ENCODE results near the gene KLC1. TPM values are rescaled to one million over a fixed set of nuclear protein-coding genes. Genes with fewer than 3 reads are reported as not detected.

Gene KLC1
- total and polyA plus RNA-seq, 4 donors = 93.3 to 225 (median 139) TPM

DNA sequence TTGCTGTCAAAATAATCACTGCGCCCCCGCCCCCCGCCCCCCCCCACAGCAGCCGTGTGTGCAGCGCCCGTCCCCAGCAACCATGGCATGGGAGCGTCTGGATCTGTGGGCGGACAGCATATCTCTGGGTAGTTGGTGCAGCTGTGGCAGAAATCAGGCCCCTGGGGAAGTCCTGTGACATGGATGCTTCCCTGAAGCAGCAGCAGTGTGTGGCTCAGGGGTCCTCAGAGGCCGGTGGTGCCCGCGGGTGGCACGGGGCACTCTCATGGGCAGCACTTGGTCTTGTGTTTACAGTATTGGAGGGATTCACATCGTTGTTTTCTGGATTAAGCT is 67.0 kb downstream of the KLC1 start:
- no peaks in the 10 kb centered on the region for H3K27me3 ChIP-seq (ENCODE audit: control insufficient read depth in 3 of 3, insufficient read depth in 3 of 3, low read length in 2 of 3)
- H3K9me3 ChIP-seq (ENCODE audit: control insufficient read depth in 4 of 4, insufficient read depth in 3 of 4, low read length in 3 of 4) = no peaks in the 10 kb centered on the region
- H3K4me3 ChIP-seq = no peak overlapping the region
- H3K27ac ChIP-seq (ENCODE audit: low read depth in 1 of 2, low read length in 1 of 2) = no peak overlapping the region
- TF ChIP-seq, protein P1, sequence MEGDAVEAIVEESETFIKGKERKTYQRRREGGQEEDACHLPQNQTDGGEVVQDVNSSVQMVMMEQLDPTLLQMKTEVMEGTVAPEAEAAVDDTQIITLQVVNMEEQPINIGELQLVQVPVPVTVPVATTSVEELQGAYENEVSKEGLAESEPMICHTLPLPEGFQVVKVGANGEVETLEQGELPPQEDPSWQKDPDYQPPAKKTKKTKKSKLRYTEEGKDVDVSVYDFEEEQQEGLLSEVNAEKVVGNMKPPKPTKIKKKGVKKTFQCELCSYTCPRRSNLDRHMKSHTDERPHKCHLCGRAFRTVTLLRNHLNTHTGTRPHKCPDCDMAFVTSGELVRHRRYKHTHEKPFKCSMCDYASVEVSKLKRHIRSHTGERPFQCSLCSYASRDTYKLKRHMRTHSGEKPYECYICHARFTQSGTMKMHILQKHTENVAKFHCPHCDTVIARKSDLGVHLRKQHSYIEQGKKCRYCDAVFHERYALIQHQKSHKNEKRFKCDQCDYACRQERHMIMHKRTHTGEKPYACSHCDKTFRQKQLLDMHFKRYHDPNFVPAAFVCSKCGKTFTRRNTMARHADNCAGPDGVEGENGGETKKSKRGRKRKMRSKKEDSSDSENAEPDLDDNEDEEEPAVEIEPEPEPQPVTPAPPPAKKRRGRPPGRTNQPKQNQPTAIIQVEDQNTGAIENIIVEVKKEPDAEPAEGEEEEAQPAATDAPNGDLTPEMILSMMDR (IDR thresholded peaks at IDR 0.05; ENCODE audit: control extremely low read depth, extremely low read depth) = no peak
- no peak overlapping the region for H3K9ac ChIP-seq (ENCODE audit: insufficient read depth in 1 of 2, low read length in 2 of 2)
- ATAC-seq (ENCODE audit: insufficient read depth, low FRiP score) (no peak), DNase-seq (no peak)
- peaks cover 0 to 24% (median 17%) of the 10 kb centered on the region in 5 donors for H3K4me1 ChIP-seq (ENCODE audit: control insufficient read depth in 5 of 5, insufficient read depth in 5 of 5, low read length in 5 of 5)
- WGBS, 2 donors = 58 to 73% methylated on average over 12 to 13 of the region's 13 CpGs
- H3K36me3 ChIP-seq (ENCODE audit: control insufficient read depth in 4 of 4, insufficient read depth in 4 of 4, low read length in 4 of 4) = peaks cover 10 to 61% (median 32%) of the 10 kb centered on the region in 4 donors

DNA sequence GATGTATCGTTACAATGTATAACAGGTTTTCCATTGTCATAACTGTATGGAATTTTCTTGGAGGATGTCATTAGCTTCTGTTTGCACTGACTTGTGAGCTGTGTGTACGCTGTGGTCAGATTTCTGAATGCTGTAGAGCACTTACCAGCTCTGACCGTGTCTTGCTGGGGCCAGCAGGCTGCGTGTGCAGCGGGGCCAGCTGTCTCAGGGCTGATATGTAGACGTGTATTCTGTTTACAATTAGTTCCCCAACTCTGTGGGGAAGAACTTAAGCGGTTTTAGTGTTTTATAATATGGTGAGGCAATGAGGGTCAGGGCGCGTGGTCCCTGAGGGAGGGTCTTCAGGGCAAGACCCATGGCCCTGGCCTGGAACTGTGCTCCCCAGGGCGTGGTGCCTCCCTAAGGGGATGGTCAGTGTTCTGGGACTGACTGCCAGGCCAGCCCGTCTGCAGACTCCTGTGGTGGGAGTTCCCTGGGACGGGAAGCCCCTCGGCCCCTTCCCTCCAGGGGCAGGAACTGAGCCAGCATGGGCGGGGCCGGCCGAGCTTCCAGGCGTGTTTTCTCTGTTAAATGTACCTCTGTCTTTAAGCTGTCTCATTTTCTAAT is 67.6 kb downstream of the KLC1 start:
- H3K9me3 ChIP-seq (ENCODE audit: control insufficient read depth in 4 of 4, insufficient read depth in 3 of 4, low read length in 3 of 4) = no peaks in the 10 kb centered on the region
- DNase-seq = peak; percentile 73 to 83 (median 78)
- ATAC-seq (ENCODE audit: insufficient read depth, low FRiP score) = no peak
- no peak overlapping the region for H3K4me3 ChIP-seq
- H3K36me3 ChIP-seq (ENCODE audit: control insufficient read depth in 4 of 4, insufficient read depth in 4 of 4, low read length in 4 of 4) = peaks cover 10 to 64% (median 33%) of the 10 kb centered on the region in 4 donors
- peaks cover 0 to 24% (median 17%) of the 10 kb centered on the region in 5 donors for H3K4me1 ChIP-seq (ENCODE audit: control insufficient read depth in 5 of 5, insufficient read depth in 5 of 5, low read length in 5 of 5)
- peak overlapping the region in 1 of 2 donors; percentile 38 for H3K9ac ChIP-seq (ENCODE audit: insufficient read depth in 1 of 2, low read length in 2 of 2)
- no peaks in the 10 kb centered on the region for H3K27me3 ChIP-seq (ENCODE audit: control insufficient read depth in 3 of 3, insufficient read depth in 3 of 3, low read length in 2 of 3)
- TF ChIP-seq, protein P1 (IDR thresholded peaks at IDR 0.05; ENCODE audit: control extremely low read depth, extremely low read depth) = no peak
- WGBS, 2 donors = 30 to 55% methylated on average over 17 of the region's 17 CpGs
- H3K27ac ChIP-seq (ENCODE audit: low read depth in 1 of 2, low read length in 1 of 2) = peak overlapping the region; percentile 11 to 55

DNA sequence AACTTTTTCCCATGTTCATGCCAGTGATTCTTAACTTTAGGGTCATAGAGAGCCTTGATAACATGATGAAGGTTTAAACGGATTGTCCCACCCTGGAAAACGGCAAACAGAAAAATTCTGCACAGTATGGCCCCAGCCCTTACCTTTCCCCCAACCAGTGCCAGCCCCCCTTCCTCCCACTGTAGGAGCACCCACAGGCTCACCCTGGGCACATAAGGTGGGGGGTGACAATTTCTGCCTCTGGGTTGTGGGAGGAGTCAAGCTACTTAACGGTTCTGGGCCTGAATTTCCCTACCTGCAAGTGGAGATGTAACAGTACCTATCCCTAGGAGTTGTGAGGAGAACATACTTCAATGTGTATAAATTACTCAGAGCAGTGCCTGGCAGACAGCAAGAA is 68.2 kb downstream of the KLC1 start:
- Histone ChIP-seq H3K4me1 (ENCODE audit: control insufficient read depth in 5 of 5, insufficient read depth in 5 of 5, low read length in 5 of 5) (peaks cover 0 to 24% (median 17%) of the 10 kb centered on the region in 5 donors), H3K9ac (ENCODE audit: insufficient read depth in 1 of 2, low read length in 2 of 2) (peak overlapping the region in 1 of 2 donors; percentile 38), H3K27ac (ENCODE audit: low read depth in 1 of 2, low read length in 1 of 2) (peak overlapping the region in 1 of 2 donors; percentile 47), H3K36me3 (ENCODE audit: control insufficient read depth in 4 of 4, insufficient read depth in 4 of 4, low read length in 4 of 4) (peaks cover 12 to 68% (median 32%) of the 10 kb centered on the region in 4 donors), H3K27me3 (ENCODE audit: control insufficient read depth in 3 of 3, insufficient read depth in 3 of 3, low read length in 2 of 3) (no peaks in the 10 kb centered on the region), H3K4me3 (no peak overlapping the region), H3K9me3 (ENCODE audit: control insufficient read depth in 4 of 4, insufficient read depth in 3 of 4, low read length in 3 of 4) (no peaks in the 10 kb centered on the region)
- TF ChIP-seq, protein P1 (IDR thresholded peaks at IDR 0.05; ENCODE audit: control extremely low read depth, extremely low read depth) = no peak
- ATAC-seq (ENCODE audit: insufficient read depth, low FRiP score) (no peak), DNase-seq (no peak)
- WGBS, 2 donors = 22 to 62% methylated on average over 3 of the region's 3 CpGs

Data from lung (tissue), 12 donors.